Hepatic stellate cell (primary cell): ENCODE measurements around the gene GON4L.
"Not testable (repeated sequence)": the region's sequence is repeated elsewhere in the genome, so short reads cannot be mapped to it uniquely, and the experiment has no call there.

Source experiments
- DNase-seq: peaks from one replicate; pipeline ENCODE4 v3.0.0; 2011; ENCODE audit warnings: low spot score

GON4L gene

GRCh38 chr1:155745284-155746228, 111.5 kb downstream of the GON4L start:
- peak; percentile 86 for DNase-seq

DNA sequence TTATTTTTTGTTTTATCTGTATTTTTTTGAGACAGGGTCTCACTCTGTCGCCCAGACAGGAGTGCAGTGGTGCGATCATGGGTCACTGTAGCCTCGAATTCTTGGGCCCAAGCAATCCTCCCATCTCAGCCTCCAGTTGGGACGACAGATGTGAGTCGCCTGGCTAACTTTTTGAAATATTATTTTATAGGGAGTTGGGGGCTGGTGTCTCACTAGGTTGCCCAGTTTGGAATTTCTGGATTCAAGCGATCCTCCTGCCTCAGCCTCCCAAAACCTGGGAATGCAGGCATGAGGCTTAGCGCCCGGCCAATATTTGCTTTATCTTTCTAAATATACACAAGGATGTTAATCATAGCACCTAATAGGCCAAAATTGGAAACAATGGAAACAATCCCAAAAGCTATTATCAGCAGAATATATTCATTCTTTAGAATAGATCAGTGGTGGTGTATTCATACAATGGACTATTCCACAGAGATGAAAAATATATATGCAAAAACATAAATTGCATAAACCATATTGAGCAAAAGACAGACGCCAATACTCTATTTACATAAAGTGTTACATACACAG, 112.2 kb downstream of the GON4L start:
- no peak for DNase-seq

- no peak for DNase-seq
Observed at GRCh38 chr1:155741908-155742307, 115.1 kb downstream of the GON4L start.

DNA sequence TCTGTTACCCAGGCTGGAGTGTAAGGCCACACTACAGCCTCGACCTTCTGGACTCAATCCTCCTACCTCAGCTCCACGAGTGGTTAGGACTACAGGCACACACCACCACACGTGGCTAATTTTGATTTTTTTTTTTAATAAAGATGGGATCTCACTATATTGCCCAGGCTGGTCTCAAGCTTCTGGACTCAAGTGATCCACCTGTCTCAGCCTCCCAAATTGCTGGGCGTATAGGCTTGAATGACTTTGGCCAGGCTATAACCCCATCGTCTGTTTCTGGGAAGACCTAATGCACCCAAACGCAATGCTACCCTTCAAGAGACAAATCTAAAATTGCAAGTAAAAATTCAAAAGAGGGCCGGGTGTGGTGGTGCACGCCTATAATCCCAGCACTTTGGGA, 116.0 kb downstream of the GON4L start:
- DNase-seq = no peak

DNA sequence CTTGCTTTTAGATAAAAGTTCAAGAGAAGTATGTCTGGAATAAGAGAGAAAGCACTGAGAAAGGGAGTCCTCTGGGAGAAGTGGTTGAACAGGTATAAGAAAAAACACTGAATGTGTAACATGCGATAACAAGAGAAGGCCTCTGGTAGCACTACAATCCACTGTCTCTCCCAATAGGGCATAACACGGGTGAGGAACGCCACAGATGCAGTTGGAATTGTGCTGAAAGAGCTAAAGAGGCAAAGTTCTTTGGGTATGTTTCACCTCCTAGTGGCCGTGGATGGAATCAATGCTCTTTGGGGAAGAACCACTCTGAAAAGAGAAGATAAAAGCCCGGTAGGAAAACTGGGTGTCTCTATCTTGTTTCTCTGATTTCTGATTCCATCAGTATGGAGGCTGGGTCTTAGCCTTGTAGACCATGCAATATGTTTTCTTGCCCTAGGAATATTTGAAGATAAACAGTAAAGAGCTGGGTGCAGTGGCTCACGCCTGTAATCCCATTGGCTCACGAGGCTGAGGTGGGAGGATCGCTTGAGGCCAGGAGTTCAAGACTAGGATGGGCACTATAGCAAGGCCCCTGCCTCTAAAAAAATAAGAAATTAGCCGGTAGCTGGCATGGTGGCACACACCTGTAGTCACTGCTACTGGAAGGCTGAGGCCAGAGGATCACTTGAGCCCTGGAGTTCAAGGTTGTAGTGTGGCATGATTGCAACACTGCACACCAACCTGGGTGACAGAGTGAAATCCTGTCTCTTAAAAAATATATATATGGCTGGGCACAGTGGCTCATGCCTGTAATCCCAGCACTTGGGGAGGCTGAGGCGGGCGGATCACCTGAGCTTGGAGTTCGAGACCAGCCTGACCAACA, 127.7 kb downstream of the GON4L start:
- DNase-seq = peak; percentile 46

DNA sequence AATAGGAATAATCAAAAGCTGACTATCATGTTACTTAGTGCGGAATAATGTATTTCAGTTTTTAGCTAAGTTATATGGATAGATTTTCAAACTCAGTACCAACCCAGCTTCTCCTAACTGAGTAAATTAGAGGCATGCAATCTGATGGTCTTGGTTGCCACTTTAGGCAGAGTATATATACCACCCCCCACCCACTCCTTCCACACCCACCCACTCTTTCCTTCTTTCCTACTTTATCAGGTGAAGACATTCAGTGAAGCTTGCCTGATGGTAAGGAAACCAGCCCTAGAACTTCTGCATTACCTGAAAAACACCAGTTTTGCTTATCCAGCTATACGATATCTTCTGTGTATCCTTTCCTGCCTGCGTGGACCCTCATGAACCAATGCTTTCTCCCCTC, 131.9 kb downstream of the GON4L start:
- no peak for DNase-seq

- no peak for DNase-seq
Observed at GRCh38 chr1:155719703-155720102, 137.3 kb downstream of the GON4L start.

DNA sequence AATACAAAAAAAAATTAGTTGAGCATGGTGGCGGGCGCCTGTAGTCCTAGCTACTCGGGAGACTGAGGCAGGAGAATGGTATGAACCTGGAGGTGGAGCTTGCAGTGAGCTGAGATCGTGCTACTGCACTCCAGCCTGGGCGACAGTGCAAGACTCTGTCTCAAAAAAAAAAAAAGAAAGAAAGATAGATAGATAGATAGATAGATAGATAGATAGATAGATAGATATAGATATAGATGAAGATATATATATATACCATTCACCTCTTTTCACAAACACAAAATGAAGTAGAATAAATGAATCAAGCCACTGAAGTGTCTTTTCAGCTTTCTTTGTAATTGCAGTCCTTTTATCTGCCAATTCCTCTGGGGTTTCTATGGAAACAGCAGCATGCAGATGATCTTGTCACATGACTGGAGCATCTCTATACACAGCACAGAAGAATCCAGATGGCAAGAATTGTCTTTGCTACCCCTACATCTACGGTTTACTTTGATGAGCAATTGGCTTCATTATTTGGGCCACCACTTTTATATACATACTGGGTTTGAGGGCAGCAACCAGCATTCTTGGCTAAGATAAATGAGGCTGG, 138.4 kb downstream of the GON4L start:
- DNase-seq = not testable (repeated sequence)

DNA sequence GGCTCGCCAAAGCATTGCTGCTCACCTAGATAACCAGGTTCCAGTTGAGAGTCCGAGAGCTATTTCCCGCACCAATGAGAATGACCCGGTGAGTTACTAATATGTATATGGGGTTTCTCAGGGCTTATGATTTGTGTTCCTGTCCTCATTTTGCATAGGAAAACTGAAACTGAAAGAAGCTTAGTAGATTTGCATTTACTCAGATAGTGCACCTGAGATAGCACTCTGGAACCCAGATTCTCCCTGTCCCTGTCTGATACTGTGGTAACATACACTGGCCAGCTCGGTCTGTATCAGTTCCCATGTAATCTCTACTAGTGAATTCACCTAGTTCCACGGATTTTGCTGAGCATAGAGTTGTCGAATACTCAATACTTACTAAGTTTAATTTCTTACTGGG, 140.0 kb downstream of the GON4L start:
- DNase-seq = no peak

- DNase-seq = no peak
Observed at GRCh38 chr1:155715777-155716176, 141.2 kb downstream of the GON4L start.

DNA sequence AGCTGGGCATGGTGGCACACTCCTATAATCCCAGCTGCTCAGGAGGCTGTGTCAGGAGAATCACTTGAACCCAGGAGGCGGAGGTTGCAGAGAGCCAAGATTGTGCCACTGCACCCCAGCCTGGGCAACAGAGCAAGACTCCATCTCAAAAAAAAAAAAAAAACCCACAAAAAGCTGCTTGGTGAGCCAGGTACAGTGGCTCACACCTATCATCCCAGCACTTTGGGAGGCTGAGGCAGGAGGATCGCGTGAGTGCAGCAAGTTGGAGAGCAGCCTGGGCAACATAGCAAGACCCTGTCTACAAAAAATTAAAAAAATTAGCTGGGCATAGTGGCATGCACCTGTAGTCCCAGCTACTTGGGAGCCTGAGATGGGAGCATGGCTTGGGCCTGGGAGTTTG, 142.0 kb downstream of the GON4L start:
- DNase-seq = not testable (repeated sequence)

DNA sequence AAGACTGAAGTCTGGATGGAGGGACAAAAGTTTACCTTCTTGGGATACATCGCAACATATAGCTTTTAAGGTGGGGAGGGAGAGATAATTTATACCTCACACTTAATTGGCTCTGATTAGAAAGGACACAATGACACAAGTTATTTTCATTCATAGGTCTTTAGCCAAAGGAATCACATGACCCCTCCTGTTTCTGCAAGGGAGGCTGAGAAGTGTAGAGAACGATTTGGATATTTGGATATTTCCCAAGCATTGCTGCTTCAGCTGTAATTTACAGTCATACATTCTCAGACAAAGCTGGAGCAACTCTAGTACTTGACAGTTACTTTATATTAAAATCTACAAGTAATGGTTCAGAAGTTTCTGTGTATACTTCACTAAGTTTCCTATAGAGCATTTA, 143.9 kb downstream of the GON4L start:
- no peak for DNase-seq

DNA sequence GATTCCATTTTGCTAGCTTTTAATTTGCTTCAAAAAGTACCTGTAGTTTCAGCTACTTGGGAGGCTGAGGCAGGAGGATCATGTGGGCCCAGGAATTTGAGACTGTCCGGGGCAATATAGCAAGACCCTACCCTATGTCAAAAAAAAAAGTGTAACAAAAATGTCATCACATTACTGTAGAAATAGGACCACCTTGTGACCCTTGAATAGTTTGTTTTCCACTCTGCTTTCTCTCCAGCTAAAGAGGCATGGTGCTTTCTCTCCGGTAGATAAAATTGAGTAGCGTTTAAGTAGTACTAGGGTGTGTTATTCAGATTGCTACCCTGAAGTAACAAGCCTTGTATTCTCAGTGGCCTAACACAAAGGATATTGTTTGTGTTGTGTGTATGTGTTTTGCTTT, 144.4 kb downstream of the GON4L start:
- not testable (repeated sequence) for DNase-seq

- DNase-seq = not testable (repeated sequence)
Observed at GRCh38 chr1:155711457-155711856, 145.6 kb downstream of the GON4L start.

DNA sequence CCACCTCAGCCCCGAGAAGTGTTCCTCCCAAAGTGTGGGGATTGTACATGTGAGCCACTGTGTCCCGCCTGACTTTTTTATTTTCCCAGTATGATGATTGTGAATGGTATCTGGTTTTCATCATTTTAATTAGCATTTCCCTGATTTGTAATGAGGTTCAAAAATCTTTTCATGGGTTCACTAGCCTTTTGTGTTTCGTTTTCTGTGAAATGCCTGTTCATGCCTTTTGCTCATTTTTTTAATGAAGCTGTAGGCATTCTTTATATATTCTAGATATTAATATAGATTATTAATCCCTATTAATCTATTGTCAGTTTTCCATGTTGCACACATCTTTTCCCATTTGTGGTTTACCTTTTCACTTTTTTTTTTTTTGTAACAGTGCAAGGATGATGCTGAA, 147.6 kb downstream of the GON4L start:
- no peak for DNase-seq

DNA sequence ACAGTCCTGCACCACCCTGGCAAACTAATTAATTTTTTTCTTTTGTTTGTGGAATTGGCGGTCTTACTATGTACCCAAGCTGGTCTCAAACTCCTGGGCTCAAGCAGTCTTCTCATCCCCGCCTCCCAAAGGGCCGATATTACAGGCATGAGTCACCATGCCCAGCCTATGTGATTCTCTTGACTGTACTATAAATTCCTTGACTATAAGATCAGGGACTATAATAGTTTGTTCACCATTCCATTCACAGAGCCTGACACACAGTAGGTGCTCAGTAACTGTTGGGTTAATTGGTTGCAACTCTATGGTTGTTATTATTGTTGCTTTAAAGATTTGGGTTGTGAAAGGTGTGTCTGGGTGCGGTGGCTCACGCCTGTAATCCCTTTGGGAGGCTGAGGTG, 150.9 kb downstream of the GON4L start:
- peak; percentile 14 for DNase-seq

- DNase-seq = not testable (repeated sequence)
Observed at GRCh38 chr1:155704414-155704813, 152.6 kb downstream of the GON4L start.

DNA sequence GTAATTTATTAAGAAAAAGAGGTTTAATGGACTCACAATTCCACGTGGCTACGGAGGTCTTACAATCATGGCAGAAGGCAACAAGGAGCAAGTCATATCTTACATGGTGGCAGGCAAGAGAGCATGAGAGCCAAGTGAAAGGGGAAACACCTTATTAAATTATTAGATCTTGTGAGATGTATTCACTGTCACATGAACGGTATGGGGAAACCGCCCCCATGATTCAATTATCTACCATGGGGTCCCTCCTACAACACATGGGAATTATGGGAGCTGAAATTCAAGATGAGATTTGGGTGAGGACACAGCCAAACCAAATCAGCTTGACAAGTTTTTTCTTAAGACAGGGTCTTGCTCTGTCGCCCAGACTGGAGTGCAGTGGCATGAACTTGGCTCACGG, 153.8 kb downstream of the GON4L start:
- no peak for DNase-seq

DNA sequence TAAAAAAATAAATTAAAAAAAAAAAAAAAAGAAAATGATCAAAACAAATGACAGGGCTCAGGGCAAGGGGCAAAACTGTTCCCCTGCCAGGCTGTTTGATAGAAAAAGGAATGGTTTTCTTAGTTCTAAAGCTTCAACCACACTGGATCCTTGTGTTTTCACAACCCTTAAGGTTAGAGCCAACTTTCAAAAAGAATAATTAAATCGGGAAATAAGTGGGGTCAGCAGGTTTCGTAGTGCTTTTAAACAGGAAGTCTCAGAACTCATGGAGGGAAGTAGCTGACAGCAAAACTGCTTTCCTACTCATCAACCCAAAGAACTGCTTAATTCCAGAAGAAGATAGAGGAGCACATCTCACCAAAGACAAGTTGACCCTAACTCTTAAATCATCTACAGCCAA, 155.3 kb downstream of the GON4L start:
- DNase-seq = not testable (repeated sequence)
